Superior temporal gyrus (tissue), 1 donor: Measurements from ENCODE around the gene DOCK3.
"Not testable (repeated sequence)": the region's sequence is repeated elsewhere in the genome, so short reads cannot be mapped to it uniquely, and the experiment has no call there.

Experiments used
- DNase-seq: peaks from one replicate; pipeline ENCODE4 v3.0.0-alpha.2; 2016; ENCODE audit errors: extremely low spot score

Gene DOCK3

DNA sequence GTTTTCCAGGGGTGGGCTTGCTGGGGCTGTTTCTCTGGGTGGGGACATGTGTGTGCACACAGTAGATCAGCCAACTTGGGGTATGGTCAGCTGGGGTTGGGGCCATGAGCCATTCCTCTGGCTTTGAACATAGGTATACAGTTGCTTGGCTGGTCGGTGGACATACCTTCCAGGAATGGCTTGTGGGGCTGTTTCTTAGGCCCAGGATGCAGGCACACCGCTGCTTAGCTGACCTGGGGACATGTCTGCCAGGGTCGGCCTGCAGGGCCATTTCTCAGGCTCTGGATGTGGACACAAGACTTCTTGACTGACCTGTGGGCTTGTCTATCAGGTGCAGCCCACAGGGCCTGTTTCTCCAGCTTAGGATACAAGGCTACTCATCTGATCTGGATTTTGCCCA lies 130.6 kb downstream of the DOCK3 start:
- no peak for DNase-seq

DNA sequence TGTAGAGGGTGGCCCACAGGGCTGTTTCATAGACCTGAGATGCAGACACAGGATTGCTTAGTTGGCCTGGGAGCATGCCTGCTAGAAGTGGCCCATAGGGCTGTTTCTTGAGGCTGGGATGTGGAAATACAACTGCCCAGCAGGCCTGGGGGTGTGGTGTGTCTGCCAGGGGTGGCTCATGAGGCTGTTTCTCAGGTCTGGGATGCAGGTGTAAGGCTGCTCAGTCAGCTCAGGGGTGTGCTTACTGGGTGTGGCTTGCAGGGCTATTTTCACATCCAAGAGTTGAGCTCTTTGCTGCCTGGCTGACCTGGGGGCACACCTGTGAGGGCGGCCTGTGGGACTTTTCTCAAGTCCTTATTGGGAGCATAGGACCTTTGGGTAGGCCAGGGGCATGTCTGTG lies 131.3 kb downstream of the DOCK3 start:
- no peak for DNase-seq

DNA sequence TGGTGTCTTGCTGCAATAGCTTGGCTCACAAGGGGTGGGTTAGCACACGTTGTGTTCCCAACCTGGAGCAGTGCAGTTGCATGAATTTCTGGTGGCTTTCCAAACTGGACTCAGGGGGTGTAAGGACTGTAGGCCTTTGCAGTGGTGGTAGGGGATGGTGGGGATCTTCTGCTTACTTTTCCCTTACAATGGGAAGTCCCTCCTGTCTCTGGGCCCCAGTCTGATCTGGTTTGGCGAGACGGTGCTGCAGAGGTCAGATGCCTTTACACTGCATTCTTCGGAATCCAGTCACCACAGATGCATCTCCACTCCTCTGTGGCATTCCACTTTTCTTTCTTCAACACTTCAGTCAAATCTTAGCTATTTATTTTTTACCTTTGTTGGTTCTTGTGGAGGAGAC lies 132.1 kb downstream of the DOCK3 start:
- no peak for DNase-seq

DNA sequence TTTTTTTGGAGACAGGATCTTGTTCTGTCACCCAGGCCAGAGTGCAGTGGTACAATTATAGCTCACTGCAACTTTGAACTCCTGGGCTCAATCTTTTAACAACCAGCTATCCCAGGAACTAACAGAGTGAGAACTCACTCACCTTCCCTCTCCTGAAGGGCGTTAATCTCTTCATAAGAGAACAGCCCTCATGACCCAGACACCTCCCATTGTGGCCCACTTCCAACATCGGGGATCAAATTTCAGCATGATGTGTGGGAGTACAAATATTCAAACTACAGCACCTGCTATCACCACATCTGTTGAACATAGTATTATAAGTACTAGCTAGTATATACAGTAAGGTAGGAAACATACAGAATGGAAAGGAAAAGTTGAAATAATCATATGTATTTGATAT lies 132.5 kb downstream of the DOCK3 start:
- no peak for DNase-seq

DNA sequence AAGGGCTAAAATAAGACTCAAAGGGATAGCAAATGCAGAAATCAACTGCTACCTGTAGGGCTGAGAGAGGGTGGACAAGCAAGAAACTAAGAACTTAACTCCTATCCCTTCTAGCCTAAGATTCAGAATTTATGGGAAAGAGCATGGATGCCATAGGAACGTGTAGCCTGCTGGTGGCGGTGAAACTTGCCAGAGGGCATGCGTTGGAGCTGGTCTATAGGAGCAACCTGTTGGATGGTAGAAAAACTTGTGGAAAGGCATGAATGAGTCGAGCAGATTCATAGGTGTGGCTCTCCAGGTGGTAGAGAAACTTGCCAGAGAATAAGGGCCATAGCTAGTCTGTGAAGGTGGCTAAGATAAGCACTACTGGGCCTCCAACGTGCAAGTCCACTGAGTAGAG lies 137.2 kb downstream of the DOCK3 start:
- DNase-seq, result no peak

DNA sequence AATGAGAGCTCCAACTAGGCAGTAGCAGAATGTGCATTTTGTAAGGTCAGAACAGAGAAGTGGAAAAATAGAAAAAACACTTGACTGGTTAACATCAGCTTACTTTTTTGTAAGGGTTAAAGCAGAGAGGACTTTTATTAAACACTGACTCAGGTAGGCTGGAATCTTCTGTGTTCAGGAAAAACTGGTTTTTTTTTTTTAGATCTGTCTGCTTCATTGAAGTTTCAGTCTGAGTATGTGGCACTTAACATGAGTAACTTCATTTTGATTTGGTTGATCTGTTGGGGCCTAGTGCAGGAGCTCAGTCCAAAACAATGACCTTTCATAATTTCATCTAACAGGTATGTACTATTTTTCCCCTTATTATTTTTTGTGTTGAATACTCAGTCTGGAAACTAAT lies 141.1 kb downstream of the DOCK3 start:
- no peak for DNase-seq

DNA sequence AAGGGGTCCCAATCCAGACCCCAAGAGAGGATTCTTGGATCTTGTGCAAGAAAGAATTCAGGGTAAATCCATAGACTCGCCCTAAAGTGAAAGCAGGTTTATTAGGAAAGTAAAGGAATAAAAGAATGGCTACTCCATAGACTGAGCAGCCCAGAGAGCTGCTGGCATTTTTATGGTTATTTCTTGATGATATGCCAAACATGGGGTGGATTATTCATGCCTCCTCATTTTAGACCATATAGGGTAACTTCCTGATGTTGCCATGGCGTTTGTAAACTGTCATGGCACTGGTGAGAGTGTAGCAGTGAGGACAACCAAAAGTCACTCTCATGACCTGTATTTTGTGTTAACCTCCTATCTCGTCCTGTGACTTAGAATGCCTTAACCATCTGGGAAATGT lies 142.2 kb downstream of the DOCK3 start:
- no peak for DNase-seq

DNA sequence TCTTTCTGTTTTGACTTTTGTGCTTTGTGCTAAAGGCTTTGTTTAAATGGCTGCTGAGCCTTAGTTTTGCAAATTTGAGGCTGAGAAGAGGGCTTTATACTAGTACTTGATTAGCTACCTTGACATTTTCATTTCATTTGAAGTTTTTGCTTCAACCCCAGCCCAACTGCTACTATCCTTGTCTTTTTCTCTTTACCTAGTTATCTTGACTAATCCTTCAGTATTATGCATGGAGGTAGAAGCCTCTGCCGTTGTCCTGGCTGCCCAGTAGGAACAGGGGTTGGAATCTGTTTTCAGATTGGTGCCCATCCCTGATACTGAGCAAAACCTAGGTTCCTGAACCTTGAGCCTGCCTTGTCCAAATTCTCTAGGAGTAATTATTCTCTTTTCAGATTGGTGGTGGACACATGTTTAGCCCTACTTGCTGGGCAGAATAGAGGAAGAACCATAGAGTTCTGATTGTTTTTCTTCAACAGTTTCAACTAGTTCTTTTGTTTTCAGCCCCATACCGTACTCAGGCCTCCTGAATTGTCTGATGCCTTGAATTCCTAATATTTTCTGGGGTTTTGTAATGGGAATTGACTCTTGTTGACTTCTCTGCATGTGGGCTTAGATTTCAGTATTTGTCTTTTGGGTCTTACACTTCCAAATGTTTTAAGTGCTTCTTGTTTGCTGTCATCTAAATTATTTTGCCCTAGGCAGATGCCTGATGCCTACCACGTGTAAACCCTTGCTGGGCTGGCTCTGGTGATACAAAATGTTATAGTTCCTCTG lies 143.2 kb downstream of the DOCK3 start:
- no peak for DNase-seq

DNA sequence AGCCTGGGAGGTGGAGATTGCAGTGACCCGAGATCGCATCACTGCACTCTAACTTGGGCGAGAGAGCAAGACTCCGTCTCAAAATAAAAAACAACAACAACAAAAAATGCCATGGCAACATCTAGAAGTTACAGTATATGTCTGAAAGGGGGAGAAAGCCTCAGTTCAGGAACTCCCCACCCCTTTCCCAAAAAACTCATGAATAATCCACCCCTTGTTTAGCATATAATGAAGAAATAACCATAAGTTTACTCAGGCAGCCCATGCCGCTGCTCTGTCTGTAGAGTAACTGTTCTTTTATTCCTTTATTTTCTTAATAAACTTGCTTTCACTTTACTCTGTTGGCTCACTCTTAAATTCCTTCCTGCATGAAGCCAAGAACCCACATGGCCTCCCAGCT lies 145.2 kb downstream of the DOCK3 start:
- no peak for DNase-seq

DNA sequence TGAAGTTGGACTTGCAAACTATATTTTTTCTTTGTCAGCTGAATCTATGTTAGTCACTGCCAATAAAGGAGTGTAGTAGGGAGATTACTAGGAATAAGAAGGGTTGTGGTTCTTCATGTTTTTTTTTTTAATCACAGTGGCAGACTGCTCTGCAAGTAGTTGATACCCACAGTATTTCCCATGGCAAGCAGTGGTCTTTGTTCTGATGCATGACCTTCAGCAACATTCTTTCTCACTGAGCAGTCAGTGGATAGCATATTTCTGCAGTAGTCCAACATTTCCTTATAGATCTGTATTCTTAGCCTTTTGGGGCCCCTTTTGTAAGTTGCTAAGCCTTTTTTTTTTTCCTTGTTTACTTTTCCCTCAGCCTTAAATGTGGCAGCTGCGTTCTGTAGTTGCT lies 151.1 kb downstream of the DOCK3 start:
- no peak for DNase-seq

DNA sequence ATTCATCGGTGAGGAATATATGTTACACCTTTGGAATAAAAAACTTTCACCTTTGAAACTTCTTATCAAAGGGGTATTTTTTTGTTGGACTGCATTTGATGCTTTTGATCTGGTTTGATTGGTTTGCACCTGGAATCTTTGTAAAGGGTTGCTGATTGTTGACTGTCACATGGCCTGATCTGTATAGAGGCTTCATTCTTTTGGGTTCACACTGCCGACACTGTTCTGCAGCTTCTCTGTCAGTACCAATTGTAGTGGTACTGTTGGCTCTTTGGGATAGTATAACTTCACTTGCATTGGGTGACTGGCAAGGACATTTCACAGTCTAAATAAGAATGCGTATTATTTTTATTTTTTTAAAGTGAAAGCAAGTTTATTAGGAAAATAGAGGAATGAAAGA lies 155.7 kb downstream of the DOCK3 start:
- DNase-seq, result peak; percentile 91

DNA sequence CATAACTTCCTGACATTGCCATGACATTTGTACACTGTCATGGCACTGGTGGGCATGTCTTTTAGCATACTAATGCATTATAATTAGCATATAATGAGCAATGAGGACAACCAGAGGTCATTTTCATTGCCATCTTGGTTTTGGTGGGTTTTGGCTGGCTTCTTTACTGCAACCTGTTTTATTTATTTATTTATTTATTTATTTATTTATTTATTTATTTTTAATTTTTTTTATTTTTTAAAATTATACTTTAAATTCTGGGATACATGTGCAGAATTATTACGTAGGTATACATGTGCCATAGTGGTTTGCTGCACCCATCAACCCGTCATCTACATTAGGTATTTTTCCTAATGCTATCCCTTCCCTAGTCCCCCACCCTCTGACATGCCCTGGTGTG lies 156.3 kb downstream of the DOCK3 start:
- not testable (repeated sequence) for DNase-seq

DNA sequence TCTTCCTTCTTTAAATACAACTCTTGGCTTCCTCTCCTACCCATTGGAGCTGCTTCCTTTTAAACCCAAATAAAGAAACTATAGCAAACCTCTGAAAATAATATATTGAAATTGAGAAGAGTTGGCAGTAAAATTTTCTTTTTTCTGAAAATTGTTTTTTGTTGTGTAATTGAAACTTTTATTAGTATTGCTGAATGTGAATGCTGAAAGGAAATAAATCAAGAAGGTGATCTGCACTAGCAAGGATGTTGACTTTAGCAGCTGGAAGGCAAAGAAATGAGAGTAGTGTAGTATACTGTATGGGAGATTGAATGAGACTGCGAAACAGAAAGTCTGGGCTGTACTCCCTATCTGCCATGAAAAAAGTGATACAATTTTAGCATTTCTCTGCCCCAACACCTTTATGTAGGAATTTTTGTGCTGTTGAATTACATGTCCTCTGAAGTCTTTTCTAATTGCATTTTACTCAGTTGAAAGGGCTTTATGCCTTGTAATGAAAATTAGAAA lies 166.3 kb downstream of the DOCK3 start:
- DNase-seq, result no peak

DNA sequence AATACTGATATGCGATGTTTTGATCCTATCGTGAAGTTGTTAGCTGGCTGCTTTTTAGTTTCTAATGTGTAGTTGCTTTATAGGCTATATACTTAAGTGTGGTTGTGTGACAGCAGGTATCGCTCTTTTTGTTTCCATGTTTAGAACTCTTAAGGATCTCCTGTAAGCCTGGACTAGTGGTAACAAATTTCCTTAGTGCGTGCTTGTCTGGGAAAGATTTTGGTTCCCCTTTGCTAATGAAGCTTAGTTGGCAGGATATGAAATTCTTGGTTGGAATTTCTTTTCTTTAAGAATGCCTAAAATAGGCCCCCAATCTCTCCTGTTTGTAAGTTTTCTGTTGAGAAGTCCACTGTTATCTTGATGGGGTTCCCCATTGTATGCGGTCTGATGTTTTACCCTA lies 173.6 kb downstream of the DOCK3 start:
- DNase-seq, result no peak

DNA sequence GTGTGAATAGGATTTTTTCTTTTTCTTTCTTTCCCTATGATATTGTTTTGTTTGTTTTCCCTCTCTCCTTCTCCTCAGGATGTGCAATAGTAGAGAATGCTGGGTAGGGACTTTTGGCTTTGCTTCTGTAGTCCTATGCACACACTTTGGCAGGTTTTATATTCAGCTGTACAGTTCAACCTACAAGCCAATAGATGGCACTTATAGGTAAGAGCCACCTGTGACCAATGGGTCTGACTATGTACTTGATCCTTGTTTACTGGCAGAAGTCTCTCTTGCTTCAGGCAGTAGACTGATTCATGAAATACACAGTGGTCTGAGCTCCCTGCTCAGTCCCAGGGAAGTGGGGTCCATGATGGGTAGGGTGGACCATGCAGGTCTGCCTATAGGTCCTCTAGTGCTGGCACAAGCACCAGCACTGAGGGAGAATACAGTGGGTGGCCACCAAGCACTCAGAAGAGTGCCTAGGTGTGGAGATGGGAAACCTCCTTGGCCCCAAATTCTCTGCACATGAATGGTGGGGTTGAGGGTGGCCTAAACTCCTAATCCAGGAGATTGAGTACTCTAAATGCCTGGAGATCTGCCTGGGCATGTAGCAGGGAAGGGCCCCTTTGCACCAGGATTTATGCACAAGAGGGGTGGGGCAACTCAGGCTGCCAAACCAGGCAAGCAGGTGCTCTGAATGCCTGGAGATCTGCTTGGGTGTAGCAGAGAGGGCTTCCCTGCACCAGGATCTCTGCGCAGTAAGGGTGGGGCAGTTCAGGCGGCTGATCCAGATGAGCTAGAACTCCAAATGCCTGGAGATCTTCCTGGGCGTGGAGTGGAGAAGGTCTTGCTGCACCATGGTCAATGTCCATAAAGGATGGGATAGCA lies 176.1 kb downstream of the DOCK3 start:
- no peak for DNase-seq

DNA sequence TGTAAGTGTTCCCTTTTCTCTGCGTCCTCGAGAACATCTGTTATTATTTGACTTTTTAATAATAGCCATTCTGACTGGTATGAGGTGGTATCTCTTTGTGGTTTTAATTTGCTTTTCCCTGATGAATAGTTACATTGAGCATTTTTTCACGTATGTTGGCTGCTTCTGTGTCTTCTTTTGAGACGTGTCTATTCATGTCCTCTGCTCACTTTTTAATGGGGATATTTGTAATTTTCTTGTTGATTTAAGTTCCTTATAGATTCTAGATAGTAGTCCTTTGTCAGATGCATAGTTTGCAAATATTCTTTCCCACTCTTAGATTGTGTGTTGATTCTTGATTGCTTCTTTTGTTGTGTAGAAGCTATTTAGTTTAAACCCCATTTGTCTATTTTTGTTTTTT lies 179.2 kb downstream of the DOCK3 start:
- DNase-seq, result no peak

DNA sequence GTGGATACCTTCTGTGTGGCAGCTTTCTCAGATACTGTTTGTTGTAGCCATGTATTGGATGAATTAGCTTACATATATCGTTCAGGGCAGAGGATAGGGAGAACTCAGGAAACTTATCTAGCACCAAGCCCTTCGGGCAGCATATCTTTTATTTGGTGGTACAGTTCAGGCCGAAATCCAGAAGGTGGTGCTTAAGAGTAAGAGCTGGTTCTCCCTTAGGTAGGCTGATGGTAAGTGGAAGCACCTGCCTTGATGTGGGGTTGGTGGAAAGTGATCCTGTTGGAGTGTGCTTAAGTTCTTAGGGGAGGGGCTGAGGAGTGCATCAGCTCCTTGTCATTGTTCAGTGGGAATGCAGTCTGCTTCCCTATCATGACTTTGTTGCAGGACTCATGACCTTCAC lies 187.5 kb downstream of the DOCK3 start:
- no peak for DNase-seq

DNA sequence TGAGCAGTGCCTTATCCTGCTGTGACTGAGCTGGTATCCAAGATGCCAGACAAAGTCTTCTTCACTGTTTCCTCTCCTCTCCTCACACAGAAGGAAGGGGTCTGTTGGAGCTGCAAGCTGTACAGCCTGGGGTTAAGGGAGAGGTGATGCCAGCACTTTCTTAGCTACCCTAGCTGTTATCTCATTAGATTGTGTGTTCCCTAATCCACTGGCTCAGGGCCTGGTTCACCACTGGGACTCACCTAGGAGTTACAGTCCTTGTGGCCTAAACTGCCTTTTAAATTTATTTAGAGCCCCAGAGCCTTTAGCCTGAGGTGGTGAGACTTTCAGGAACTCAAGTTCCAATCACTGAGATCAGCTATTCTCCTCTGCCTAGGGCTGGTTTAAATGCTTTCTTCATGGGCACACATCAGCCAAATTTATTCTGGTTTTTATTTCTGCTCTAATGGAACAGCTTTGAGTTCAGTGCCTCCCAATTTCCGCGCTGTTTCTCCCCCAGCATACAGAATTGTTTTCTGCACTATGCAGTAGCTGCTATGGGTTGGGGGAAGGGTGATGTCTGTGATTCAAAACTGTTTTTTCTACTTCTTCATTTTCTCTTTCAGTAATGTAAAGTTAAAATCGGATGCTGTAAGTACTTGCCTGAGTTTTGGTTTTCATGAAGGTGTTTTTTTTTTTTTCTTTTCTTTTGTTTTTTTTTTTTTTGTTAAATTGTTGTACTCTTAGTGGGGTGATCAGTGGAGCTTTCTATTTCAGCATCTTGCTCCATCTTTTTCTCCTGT lies 198.8 kb downstream of the DOCK3 start:
- no peak for DNase-seq

DNA sequence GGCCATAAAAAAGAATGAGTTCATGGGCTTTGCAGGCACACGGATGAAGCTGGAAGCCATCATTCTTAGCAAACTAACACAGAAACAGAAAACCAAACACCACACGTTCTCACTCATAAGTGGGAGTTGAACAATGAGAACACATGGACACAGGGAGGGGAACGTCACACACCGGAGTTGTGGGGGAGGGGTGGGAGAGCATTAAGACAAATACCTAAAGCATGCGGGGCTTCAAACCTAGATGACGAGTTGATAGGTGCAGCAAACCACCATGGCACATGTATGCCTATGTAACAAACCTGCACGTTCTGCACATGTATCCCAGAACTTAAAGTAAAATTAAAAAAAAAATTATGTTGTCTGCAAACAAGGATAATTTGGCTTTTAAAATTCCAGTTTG lies 200.1 kb downstream of the DOCK3 start:
- not testable (repeated sequence) for DNase-seq

DNA sequence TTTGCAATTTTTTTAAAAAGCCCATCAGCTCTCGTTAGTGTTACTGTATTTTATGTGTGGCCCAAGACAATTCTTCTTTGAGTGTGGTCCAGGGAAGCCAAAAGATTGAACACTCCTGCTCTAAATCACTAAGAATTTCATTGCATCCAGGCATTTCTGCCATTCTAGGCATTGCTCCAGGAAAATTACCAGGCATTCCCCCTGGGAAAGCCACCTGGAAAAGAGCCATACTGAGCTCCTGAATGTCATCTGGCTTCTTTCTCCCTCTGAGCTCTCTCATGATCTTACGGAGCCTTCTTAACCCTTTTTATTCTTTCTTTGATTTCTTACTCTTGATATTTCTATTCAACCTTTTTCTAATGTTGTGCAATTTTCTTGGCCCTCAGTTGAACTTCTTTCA lies 202.2 kb downstream of the DOCK3 start:
- DNase-seq, result no peak

DNA sequence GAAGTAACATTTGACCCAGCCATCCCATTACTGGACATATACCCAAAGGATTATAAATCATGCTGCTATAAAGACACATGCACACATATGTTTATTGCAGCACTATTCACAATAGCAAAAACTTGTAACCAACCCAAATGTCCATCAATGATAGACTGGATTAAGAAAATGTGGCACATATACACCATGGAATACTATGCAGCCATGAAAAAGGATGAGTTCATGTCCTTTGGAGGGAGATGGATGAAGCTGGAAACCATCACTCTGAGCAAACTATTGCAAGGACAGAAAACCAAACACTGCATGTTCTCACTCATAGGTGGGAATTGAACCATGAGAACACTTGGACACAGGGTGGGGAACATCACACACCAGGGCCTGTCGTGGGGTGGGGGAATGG lies 208.0 kb downstream of the DOCK3 start:
- not testable (repeated sequence) for DNase-seq

DNA sequence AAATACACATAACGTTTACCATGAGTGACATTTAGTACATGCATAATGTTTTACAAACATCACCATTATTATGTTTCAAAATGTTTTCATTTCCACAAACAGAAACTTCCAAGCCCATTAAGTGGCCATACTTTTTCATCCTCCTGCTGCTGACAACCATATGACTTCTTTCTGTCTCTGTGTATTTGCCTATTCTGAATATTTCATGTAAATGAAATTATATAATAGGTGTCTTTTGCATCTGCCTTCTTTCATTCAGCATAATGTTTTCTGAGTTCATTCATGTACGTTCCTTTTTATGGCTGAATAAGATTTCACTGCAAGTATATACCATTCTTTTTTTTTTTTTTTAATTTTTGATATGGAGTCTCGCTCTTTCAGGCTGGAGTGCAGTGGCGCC lies 209.0 kb downstream of the DOCK3 start:
- no peak for DNase-seq
